Activated CD4-positive, alpha-beta T cell treated with anti-CD3 and anti-CD28 coated beads, Interleukin-2, amount 50 U/mL, for 16 hours (primary cell): ENCODE results near the gene FXR1.

Source experiments
- DNase-seq: peaks from one replicate; pipeline ENCODE4 v3.0.0-alpha.2; 2020

The FXR1 gene

DNA sequence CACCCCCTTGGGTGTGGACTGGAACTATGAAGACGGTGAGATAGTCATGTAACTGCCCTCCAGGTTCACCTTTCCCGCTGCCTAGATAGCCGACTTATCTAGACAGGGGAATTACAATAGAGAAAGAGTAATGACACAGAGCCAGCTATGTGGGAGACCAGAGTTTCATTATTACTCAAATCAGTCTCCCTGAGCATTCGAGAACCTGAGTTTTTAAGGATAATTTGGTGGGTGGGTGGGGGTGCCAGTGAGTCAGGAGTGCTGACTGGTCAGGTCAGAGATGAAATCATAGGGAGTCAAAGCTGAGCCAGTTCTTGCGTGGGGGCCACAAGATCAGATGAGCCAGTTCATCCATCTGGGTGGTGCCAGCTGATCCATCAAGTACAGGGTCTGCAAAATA is 96.8 kb downstream of the FXR1 start:
- DNase-seq: peak; percentile 36

DNA sequence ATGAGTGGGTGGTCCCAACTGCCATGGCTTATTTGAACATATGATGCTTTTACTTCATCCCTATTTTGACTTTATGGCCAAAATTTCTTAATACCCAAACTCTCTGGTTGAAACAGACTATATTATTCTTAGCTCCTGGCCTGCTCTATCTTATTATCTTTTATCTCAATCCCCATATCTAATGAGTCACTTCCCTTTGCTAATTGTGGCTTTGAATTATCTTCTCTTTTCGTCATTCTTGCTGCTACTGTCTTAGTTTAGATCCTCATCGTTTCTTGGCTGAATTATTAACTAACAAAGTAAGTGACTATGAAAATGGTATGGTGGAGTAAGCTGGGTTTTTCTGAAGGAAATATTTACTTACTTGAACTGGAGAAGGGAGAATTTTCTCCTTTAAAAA is 105.2 kb downstream of the FXR1 start:
- DNase-seq: no peak

DNA sequence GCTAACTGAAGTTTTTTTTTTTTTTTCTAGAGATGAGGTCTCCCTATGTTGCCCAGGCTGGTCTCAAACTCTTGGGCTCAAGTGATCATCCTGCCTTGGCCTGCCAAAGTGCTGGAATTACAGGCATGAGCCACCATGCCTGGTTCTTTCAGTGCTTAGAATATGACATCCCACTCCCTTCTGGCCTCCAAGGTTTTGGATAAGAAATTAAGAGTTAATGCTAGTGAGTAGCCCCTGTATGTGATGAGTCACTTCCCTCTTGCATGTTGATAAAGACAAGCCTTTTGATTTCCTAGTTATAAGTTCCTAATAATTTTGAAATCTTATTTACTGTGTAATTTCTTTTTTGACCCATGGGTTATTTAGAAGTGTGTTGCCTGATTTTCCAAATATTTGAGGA is 112.7 kb downstream of the FXR1 start:
- DNase-seq: no peak

DNA sequence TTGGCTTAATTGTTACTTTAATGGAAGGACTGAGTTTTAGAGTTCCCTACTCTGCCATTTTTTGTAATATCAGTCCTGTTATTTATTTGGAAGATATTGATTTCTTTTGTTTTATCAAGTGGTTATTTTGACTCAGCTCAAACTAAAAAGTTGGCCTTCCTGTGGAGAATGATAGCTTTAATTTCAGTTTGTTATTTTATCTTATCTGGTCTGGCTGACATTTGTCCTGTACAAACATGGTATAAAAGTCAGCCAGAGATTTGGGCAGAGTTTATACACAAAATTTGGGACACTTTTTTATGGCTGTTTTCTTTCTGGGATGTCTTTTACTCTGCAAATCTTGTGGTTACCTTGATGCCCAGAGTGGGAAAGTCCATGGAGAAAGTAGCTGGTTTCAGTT is 118.5 kb downstream of the FXR1 start:
- DNase-seq: no peak
